ENCODE measurements around the gene BCL11B.

GRCh38 chr14:99132821-99133635 is 139.0 kb downstream of the BCL11B start:
- no peak for TF ChIP-seq CTCF (IDR thresholded peaks at IDR 0.05)
- TF ChIP-seq EZH2 (IDR thresholded peaks at IDR 0.05), result no peak
- TF ChIP-seq EZH2phosphoT487 (IDR thresholded peaks at IDR 0.05), result no peak

Data from neural progenitor cell (in vitro differentiated cells).